Panc1 (cell line): ENCODE data around the gene NEU2. TPM values are rescaled to one million over a fixed set of nuclear protein-coding genes. Genes with fewer than 3 reads are reported as not detected.

Experiments used
- ATAC-seq: fragments of 200-7000 bp; cut with Tn5 transposase; 2 replicates; pipeline ENCODE4 v1.9.1; 2020; ENCODE audit warnings: mild to moderate bottlenecking, moderate library complexity
- BruUV-seq: library from RNA; stranded (reverse); fragments of 400-500 nt; replicated peaks from 2 replicates; lab custom pipeline; 2021; lab: Mats Ljungman, UMichigan
- CTCF ChIA-PET: fragments of 300-600 bp; sonication (Branson Sonifier 250); formaldehyde crosslinking; loops from one replicate; lab custom pipeline; 2022; ENCODE audit warnings: antibody characterized with exemption; lab: Charles Lee
- POLR2A ChIA-PET: fragments of 300-600 bp; sonication (Branson Sonifier 250); formaldehyde crosslinking; loops from one replicate; lab custom pipeline; 2022; ENCODE audit warnings: antibody characterized with exemption; lab: Charles Lee
- DNase-seq: peaks from one replicate; pipeline ENCODE4 v3.0.0-alpha.2; 2010; ENCODE audit warnings: low read depth, low spot score
- H3K27ac ChIP-seq: 2 replicates; pipeline ENCODE4 v1.5.1; 2011; ENCODE audit warnings: mild to moderate bottlenecking, low read length, inconsistent platforms
- H3K27me3 ChIP-seq: fragments of 200-500 bp; sonication (Bioruptor generic); 2 replicates; pipeline ENCODE4 v1.6.0; 2014; ENCODE audit warnings: low read length, inconsistent platforms; ENCODE audit not compliant: control insufficient read depth, insufficient read depth
- H3K36me3 ChIP-seq: fragments of 200-500 bp; sonication (Bioruptor generic); 2 replicates; pipeline ENCODE4 v1.5.1; 2014; ENCODE audit warnings: inconsistent platforms, mild to moderate bottlenecking, low read length, moderate library complexity; ENCODE audit not compliant: control insufficient read depth, insufficient read depth
- H3K4me1 ChIP-seq: 2 replicates; pipeline ENCODE4 v1.5.1; 2011; ENCODE audit warnings: inconsistent platforms, mild to moderate bottlenecking, low read length, moderate library complexity; ENCODE audit not compliant: control insufficient read depth, insufficient read depth
- H3K4me3 ChIP-seq, 2 experiments: 2 replicates each; pipeline ENCODE4 v1.5.1; 2011 to 2012; ENCODE audit warnings: low read depth in 2 of 2, low read length in 2 of 2, mild to moderate bottlenecking in 2 of 2, inconsistent platforms in 1 of 2, moderate library complexity in 1 of 2
- H3K9me3 ChIP-seq: fragments of 200-500 bp; sonication (Bioruptor generic); 2 replicates; pipeline ENCODE4 v1.5.1; 2014; ENCODE audit warnings: low read depth, mild to moderate bottlenecking, inconsistent platforms, low read length, moderate library complexity; ENCODE audit not compliant: control insufficient read depth, insufficient read depth
- POLR2AphosphoS5 ChIP-seq: IDR thresholded peaks from 2 replicates; pipeline ENCODE4 v1.6.1; 2012; ENCODE audit warnings: mild to moderate bottlenecking, low read depth, low read length, moderate library complexity
- SIN3A ChIP-seq: IDR thresholded peaks from 2 replicates; pipeline ENCODE4 v1.6.1; 2012; ENCODE audit warnings: low read depth, mild to moderate bottlenecking, low read length, moderate library complexity, borderline replicate concordance; ENCODE audit not compliant: insufficient read depth
- TCF7L2 ChIP-seq: IDR thresholded peaks from 2 replicates; pipeline ENCODE4 v1.6.1; 2011; ENCODE audit warnings: mild to moderate bottlenecking, low read depth, low read length, inconsistent platforms
- in situ Hi-C: cut with HindIII; loops from 2 replicates; pipeline ENCODE4 v1.10.0; 2016; ENCODE audit warnings: low sequenced_read_pairs, low pct_unique_long_range_greater_than_20kb
- intact Hi-C: fragments of 100-400 bp; cut with micrococcal nuclease; formaldehyde crosslinking; loops from one replicate; pipeline ENCODE4 v1.10.0; 2022; ENCODE audit not compliant: unreplicated experiment
- total RNA-seq: library from RNA; stranded (reverse); gene quantifications from one replicate; pipeline ENCODE4 v1.2.1, GENCODE V29; 2021; ENCODE audit not compliant: unreplicated experiment
- TF ChIP-seq, protein P1 (sequence below): fragments of 450-650 bp; IDR thresholded peaks from 2 replicates; pipeline ENCODE4 v1.5.1; 2017; ENCODE audit warnings: mild to moderate bottlenecking
- TF ChIP-seq, protein P2 (sequence below), 2 experiments: IDR thresholded peaks; 2 replicates each; pipeline ENCODE4 v1.6.1; 2011 to 2012; ENCODE audit warnings: low read depth in 2 of 2, control low read depth in 1 of 2, low read length in 1 of 2, mild to moderate bottlenecking in 1 of 2, moderate library complexity in 1 of 2; ENCODE audit not compliant: insufficient read depth in 1 of 2

NEU2 gene
- total RNA-seq, 1 experiment from 2014 or later, result not detected

DNA sequence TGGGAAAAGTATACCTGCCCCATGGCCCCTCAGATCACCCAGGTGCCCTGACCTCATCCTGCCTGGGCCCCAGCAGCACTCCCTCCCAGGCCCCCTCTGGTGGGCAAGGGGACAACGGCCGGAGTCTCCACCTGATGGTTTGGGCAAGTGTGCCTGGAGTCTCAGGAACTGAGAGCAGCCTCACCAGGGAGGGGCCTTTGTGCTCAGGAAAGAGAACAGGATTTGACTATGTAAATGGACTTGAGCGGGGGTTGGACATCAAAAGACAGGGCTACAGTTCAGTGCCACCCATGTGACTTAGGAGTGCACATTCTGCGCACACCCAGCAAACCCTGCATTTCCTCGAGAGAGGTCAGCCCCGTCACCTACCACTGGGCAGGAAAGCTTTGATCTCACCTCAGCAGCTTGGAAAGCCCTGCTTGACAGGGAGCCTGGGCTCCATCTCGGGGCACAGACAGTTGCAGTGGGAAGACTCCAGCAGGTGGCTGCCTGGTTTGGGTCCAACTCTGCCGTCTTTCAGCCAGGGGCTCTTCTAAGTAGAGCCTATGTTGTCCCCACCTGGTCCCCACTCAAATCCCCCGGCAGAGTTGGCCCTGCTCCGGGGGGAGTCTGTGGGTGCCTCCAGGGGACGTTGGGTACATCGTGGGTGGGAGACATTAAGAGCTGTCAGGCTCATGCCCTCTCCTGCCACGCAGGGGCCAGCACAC, 30.9 kb downstream of the NEU2 start:
- ATAC-seq, result no peak
- BruUV-seq, result no TSS peak
- ChIA-PET POLR2A (no interaction called here), CTCF (no interaction called here)
- Histone ChIP-seq H3K36me3 (no peaks in the 10 kb centered on the region), H3K4me1 (peaks cover 5% of the 10 kb centered on the region), H3K9me3 (no peaks in the 10 kb centered on the region), H3K4me3 (no peak overlapping the region), H3K27me3 (no peaks in the 10 kb centered on the region), H3K27ac (no peak overlapping the region)
- DNase-seq, result no peak
- intact Hi-C loops (no loop called here), in situ Hi-C loops (no loop called here)
- TF ChIP-seq, protein P1, sequence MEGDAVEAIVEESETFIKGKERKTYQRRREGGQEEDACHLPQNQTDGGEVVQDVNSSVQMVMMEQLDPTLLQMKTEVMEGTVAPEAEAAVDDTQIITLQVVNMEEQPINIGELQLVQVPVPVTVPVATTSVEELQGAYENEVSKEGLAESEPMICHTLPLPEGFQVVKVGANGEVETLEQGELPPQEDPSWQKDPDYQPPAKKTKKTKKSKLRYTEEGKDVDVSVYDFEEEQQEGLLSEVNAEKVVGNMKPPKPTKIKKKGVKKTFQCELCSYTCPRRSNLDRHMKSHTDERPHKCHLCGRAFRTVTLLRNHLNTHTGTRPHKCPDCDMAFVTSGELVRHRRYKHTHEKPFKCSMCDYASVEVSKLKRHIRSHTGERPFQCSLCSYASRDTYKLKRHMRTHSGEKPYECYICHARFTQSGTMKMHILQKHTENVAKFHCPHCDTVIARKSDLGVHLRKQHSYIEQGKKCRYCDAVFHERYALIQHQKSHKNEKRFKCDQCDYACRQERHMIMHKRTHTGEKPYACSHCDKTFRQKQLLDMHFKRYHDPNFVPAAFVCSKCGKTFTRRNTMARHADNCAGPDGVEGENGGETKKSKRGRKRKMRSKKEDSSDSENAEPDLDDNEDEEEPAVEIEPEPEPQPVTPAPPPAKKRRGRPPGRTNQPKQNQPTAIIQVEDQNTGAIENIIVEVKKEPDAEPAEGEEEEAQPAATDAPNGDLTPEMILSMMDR, result no peak; the same call in 1 of the 2 replicates
- TF ChIP-seq, protein P2, sequence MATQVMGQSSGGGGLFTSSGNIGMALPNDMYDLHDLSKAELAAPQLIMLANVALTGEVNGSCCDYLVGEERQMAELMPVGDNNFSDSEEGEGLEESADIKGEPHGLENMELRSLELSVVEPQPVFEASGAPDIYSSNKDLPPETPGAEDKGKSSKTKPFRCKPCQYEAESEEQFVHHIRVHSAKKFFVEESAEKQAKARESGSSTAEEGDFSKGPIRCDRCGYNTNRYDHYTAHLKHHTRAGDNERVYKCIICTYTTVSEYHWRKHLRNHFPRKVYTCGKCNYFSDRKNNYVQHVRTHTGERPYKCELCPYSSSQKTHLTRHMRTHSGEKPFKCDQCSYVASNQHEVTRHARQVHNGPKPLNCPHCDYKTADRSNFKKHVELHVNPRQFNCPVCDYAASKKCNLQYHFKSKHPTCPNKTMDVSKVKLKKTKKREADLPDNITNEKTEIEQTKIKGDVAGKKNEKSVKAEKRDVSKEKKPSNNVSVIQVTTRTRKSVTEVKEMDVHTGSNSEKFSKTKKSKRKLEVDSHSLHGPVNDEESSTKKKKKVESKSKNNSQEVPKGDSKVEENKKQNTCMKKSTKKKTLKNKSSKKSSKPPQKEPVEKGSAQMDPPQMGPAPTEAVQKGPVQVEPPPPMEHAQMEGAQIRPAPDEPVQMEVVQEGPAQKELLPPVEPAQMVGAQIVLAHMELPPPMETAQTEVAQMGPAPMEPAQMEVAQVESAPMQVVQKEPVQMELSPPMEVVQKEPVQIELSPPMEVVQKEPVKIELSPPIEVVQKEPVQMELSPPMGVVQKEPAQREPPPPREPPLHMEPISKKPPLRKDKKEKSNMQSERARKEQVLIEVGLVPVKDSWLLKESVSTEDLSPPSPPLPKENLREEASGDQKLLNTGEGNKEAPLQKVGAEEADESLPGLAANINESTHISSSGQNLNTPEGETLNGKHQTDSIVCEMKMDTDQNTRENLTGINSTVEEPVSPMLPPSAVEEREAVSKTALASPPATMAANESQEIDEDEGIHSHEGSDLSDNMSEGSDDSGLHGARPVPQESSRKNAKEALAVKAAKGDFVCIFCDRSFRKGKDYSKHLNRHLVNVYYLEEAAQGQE (IDR thresholded peaks at IDR 0.05; ENCODE audit: insufficient read depth in 1 of 2, low read depth in 2 of 2, low read length in 1 of 2), result no peak

DNA sequence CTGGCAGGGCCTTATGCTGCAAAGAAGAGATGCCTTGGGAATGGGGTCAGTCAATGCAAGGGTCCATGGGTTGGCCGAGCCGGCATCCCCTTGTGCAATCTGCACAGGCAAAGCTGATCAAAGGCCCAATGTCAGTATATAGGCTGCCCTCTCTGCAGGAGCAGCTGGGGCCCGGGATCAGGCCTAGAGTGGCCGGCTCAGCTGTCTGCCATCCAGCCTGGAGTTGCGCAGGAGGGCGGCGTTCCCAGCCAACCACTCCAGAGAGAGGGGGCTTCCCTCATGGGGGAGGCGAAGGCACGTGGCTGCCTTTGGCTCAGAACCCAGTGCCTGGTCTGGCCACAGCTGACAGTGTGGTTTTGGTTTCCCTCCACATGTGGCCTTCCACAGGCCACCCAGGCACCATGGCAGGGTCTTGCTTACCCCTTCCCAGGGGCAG, 31.5 kb downstream of the NEU2 start:
- no peak overlapping the region for H3K27ac ChIP-seq
- no peak overlapping the region for H3K4me3 ChIP-seq
- TF ChIP-seq TCF7L2, result no peak
- TF ChIP-seq, protein P1, result no peak
- no peak for TF ChIP-seq SIN3A
- no peak for TF ChIP-seq POLR2AphosphoS5
- no peak for DNase-seq
- ATAC-seq, result no peak
- in situ Hi-C loops (no loop called here), intact Hi-C loops (no loop called here)
- H3K36me3 ChIP-seq, result no peaks in the 10 kb centered on the region
- no peaks in the 10 kb centered on the region for H3K27me3 ChIP-seq
- ChIA-PET CTCF (no interaction called here), POLR2A (no interaction called here)
- no TSS peak for BruUV-seq
- no peaks in the 10 kb centered on the region for H3K9me3 ChIP-seq
- peaks cover 5% of the 10 kb centered on the region for H3K4me1 ChIP-seq
